Panc1 (cell line): ENCODE data around the gene FGA. TPM values are rescaled to one million over a fixed set of nuclear protein-coding genes. Genes with fewer than 3 reads are reported as not detected.

ENCODE experiments used
- ATAC-seq: fragments of 200-7000 bp; cut with Tn5 transposase; 2 replicates; pipeline ENCODE4 v1.9.1; 2020; ENCODE audit warnings: mild to moderate bottlenecking, moderate library complexity
- BruUV-seq: library from RNA; stranded (reverse); fragments of 400-500 nt; replicated peaks from 2 replicates; lab custom pipeline; 2021; lab: Mats Ljungman, UMichigan
- CTCF ChIA-PET: fragments of 300-600 bp; sonication (Branson Sonifier 250); formaldehyde crosslinking; loops from one replicate; lab custom pipeline; 2022; ENCODE audit warnings: antibody characterized with exemption; lab: Charles Lee
- POLR2A ChIA-PET: fragments of 300-600 bp; sonication (Branson Sonifier 250); formaldehyde crosslinking; loops from one replicate; lab custom pipeline; 2022; ENCODE audit warnings: antibody characterized with exemption; lab: Charles Lee
- DNase-seq: peaks from one replicate; pipeline ENCODE4 v3.0.0-alpha.2; 2010; ENCODE audit warnings: low read depth, low spot score
- H3K27ac ChIP-seq: 2 replicates; pipeline ENCODE4 v1.5.1; 2011; ENCODE audit warnings: mild to moderate bottlenecking, low read length, inconsistent platforms
- H3K27me3 ChIP-seq: fragments of 200-500 bp; sonication (Bioruptor generic); 2 replicates; pipeline ENCODE4 v1.6.0; 2014; ENCODE audit warnings: low read length, inconsistent platforms; ENCODE audit not compliant: control insufficient read depth, insufficient read depth
- H3K36me3 ChIP-seq: fragments of 200-500 bp; sonication (Bioruptor generic); 2 replicates; pipeline ENCODE4 v1.5.1; 2014; ENCODE audit warnings: inconsistent platforms, mild to moderate bottlenecking, low read length, moderate library complexity; ENCODE audit not compliant: control insufficient read depth, insufficient read depth
- H3K4me1 ChIP-seq: 2 replicates; pipeline ENCODE4 v1.5.1; 2011; ENCODE audit warnings: inconsistent platforms, mild to moderate bottlenecking, low read length, moderate library complexity; ENCODE audit not compliant: control insufficient read depth, insufficient read depth
- H3K4me3 ChIP-seq, 2 experiments: 2 replicates each; pipeline ENCODE4 v1.5.1; 2011 to 2012; ENCODE audit warnings: low read depth in 2 of 2, low read length in 2 of 2, mild to moderate bottlenecking in 2 of 2, inconsistent platforms in 1 of 2, moderate library complexity in 1 of 2
- H3K9me3 ChIP-seq: fragments of 200-500 bp; sonication (Bioruptor generic); 2 replicates; pipeline ENCODE4 v1.5.1; 2014; ENCODE audit warnings: low read depth, mild to moderate bottlenecking, inconsistent platforms, low read length, moderate library complexity; ENCODE audit not compliant: control insufficient read depth, insufficient read depth
- in situ Hi-C: cut with HindIII; loops from 2 replicates; pipeline ENCODE4 v1.10.0; 2016; ENCODE audit warnings: low sequenced_read_pairs, low pct_unique_long_range_greater_than_20kb
- intact Hi-C: fragments of 100-400 bp; cut with micrococcal nuclease; formaldehyde crosslinking; loops from one replicate; pipeline ENCODE4 v1.10.0; 2022; ENCODE audit not compliant: unreplicated experiment
- total RNA-seq: library from RNA; stranded (reverse); gene quantifications from one replicate; pipeline ENCODE4 v1.2.1, GENCODE V29; 2021; ENCODE audit not compliant: unreplicated experiment
- TF ChIP-seq, protein P1 (sequence below): fragments of 450-650 bp; IDR thresholded peaks from 2 replicates; pipeline ENCODE4 v1.5.1; 2017; ENCODE audit warnings: mild to moderate bottlenecking

FGA gene
- total RNA-seq, 1 experiment from 2014 or later, result 2.7 TPM

- DNase-seq, result no peak
- Histone ChIP-seq H3K4me1 (no peaks in the 10 kb centered on the region), H3K27ac (no peak overlapping the region), H3K36me3 (peaks cover 47% of the 10 kb centered on the region), H3K9me3 (no peaks in the 10 kb centered on the region), H3K4me3 (no peak overlapping the region), H3K27me3 (no peaks in the 10 kb centered on the region)
- in situ Hi-C loops, result no loop called here
- POLR2A ChIA-PET, result interaction anchor here (0.6 kb wide), 1 partner anchor 53 kb away, joined by 4 read pairs; no protein-coding TSS in a partner anchor
- TF ChIP-seq, protein P1, sequence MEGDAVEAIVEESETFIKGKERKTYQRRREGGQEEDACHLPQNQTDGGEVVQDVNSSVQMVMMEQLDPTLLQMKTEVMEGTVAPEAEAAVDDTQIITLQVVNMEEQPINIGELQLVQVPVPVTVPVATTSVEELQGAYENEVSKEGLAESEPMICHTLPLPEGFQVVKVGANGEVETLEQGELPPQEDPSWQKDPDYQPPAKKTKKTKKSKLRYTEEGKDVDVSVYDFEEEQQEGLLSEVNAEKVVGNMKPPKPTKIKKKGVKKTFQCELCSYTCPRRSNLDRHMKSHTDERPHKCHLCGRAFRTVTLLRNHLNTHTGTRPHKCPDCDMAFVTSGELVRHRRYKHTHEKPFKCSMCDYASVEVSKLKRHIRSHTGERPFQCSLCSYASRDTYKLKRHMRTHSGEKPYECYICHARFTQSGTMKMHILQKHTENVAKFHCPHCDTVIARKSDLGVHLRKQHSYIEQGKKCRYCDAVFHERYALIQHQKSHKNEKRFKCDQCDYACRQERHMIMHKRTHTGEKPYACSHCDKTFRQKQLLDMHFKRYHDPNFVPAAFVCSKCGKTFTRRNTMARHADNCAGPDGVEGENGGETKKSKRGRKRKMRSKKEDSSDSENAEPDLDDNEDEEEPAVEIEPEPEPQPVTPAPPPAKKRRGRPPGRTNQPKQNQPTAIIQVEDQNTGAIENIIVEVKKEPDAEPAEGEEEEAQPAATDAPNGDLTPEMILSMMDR, result no peak
- intact Hi-C loops, result no loop called here
- BruUV-seq, result no TSS peak
- ATAC-seq, result no peak
- CTCF ChIA-PET, result no interaction called here
Observed at GRCh38 chr4:154542271-154542879, 48.2 kb downstream of the FGA start.

Other genes starting within 250 kb of the FGA start
- not detected for gene DCHS2, start 98.9 kb downstream of the FGA start, total RNA-seq
- 66.1 TPM for gene PLRG1, start 40.3 kb downstream of the FGA start, total RNA-seq
- gene FGB, start 27.7 kb downstream of the FGA start, total RNA-seq, result 2.0 TPM
- gene FGG, start 21.9 kb upstream of the FGA start, total RNA-seq, result 1.8 TPM
- gene LRAT, start 153.3 kb upstream of the FGA start, total RNA-seq, result not detected
- not detected for gene RBM46, start 190.5 kb upstream of the FGA start, total RNA-seq